ENCODE data around the gene AP1M2.
"Not testable (repeated sequence)": the region's sequence is repeated elsewhere in the genome, so short reads cannot be mapped to it uniquely, and the experiment has no call there.

Gene AP1M2

GRCh38 chr19:10565028-10565566 is 22.0 kb downstream of the AP1M2 start:
- no peak for DNase-seq (ENCODE audit: low spot score)

- no peak for DNase-seq (ENCODE audit: low spot score)
Measured at GRCh38 chr19:10562609-10563008, 24.5 kb downstream of the AP1M2 start.

- no peak for DNase-seq (ENCODE audit: low spot score)
Measured at GRCh38 chr19:10560154-10560553, 27.0 kb downstream of the AP1M2 start.

GRCh38 chr19:10557603-10558197 is 29.4 kb downstream of the AP1M2 start:
- no peak for DNase-seq (ENCODE audit: low spot score)

- DNase-seq (ENCODE audit: low spot score), result no peak
Measured at GRCh38 chr19:10555610-10555973, 31.5 kb downstream of the AP1M2 start.

GRCh38 chr19:10554760-10555609 is 32.1 kb downstream of the AP1M2 start:
- DNase-seq (ENCODE audit: low spot score), result no peak

GRCh38 chr19:10553943-10554381 is 33.1 kb downstream of the AP1M2 start:
- no peak for DNase-seq (ENCODE audit: low spot score)

GRCh38 chr19:10553087-10553667 is 33.9 kb downstream of the AP1M2 start:
- DNase-seq (ENCODE audit: low spot score), result no peak

GRCh38 chr19:10552510-10553053 is 34.5 kb downstream of the AP1M2 start:
- peak; percentile 57 for DNase-seq (ENCODE audit: low spot score)

GRCh38 chr19:10551698-10552301 is 35.3 kb downstream of the AP1M2 start:
- DNase-seq (ENCODE audit: low spot score), result no peak

- not testable (repeated sequence) for DNase-seq (ENCODE audit: low spot score)
Measured at GRCh38 chr19:10551006-10551405, 36.1 kb downstream of the AP1M2 start.

GRCh38 chr19:10550336-10550735 is 36.8 kb downstream of the AP1M2 start:
- DNase-seq (ENCODE audit: low spot score), result no peak

GRCh38 chr19:10549733-10550132 is 37.4 kb downstream of the AP1M2 start:
- DNase-seq (ENCODE audit: low spot score), result no peak

GRCh38 chr19:10548746-10549276 is 38.3 kb downstream of the AP1M2 start:
- DNase-seq (ENCODE audit: low spot score), result no peak

GRCh38 chr19:10546817-10547216 is 40.3 kb downstream of the AP1M2 start:
- no peak for DNase-seq (ENCODE audit: low spot score)

- DNase-seq (ENCODE audit: low spot score), result no peak
Measured at GRCh38 chr19:10544753-10545251, 42.3 kb downstream of the AP1M2 start.

- DNase-seq (ENCODE audit: low spot score), result no peak
Measured at GRCh38 chr19:10544242-10544752, 42.8 kb downstream of the AP1M2 start.

- peak; percentile 65 for DNase-seq (ENCODE audit: low spot score)
Measured at GRCh38 chr19:10543420-10544241, 43.5 kb downstream of the AP1M2 start, which contains the start of gene ATG4D. TSS of gene ATG4D (plus strand) at chr19:10543904. CDS start at chr19:10544091, 187 bp downstream.

GRCh38 chr19:10543059-10543419 is 44.1 kb downstream of the AP1M2 start:
- no peak for DNase-seq (ENCODE audit: low spot score)

GRCh38 chr19:10539016-10539415 is 48.1 kb downstream of the AP1M2 start:
- DNase-seq (ENCODE audit: low spot score), result not testable (repeated sequence)
